Fibroblast of mammary gland (primary cell): ENCODE results near the gene CSK.

Experiments
- DNase-seq: peaks from one replicate; pipeline ENCODE4 v3.0.0-alpha.2; 2010; ENCODE audit warnings: low read depth
- H3K4me3 ChIP-seq: 2 replicates; pipeline ENCODE4 v1.5.1; 2011; ENCODE audit warnings: low read depth, mild to moderate bottlenecking, low read length, moderate library complexity; ENCODE audit not compliant: control insufficient read depth
- CTCF ChIP-seq: conservative IDR thresholded peaks from 2 replicates; pipeline ENCODE4 v1.5.1; 2011; ENCODE audit warnings: low read depth, low read length, inconsistent platforms; ENCODE audit not compliant: control insufficient read depth, insufficient read depth

Gene CSK

GRCh38 chr15:74777769-74778598 is 3.9 kb upstream of the CSK start:
- DNase-seq, result no peak
- TF ChIP-seq CTCF, result no peak
- no peak overlapping the region for H3K4me3 ChIP-seq

- no peak for DNase-seq
- H3K4me3 ChIP-seq, result no peak overlapping the region
- no peak for TF ChIP-seq CTCF
Observed at GRCh38 chr15:74778599-74778970, 3.3 kb upstream of the CSK start.

- H3K4me3 ChIP-seq, result no peak overlapping the region
- no peak for TF ChIP-seq CTCF
- no peak for DNase-seq
Observed at GRCh38 chr15:74779162-74779648, 2.7 kb upstream of the CSK start.

- DNase-seq, result peak; percentile 30
- H3K4me3 ChIP-seq, result no peak overlapping the region
- no peak for TF ChIP-seq CTCF
Observed at GRCh38 chr15:74780523-74781430, 1.1 kb upstream of the CSK start.

- peak overlapping the region; percentile 85 for H3K4me3 ChIP-seq
- no peak for TF ChIP-seq CTCF
- no peak for DNase-seq
Observed at GRCh38 chr15:74782259-74783071, 585 bp downstream of the CSK start.

GRCh38 chr15:74783072-74783807 is 1.4 kb downstream of the CSK start:
- H3K4me3 ChIP-seq, result peak overlapping the region; percentile 85
- DNase-seq, result peak; percentile 31
- TF ChIP-seq CTCF, result no peak
